GM18505 (cell line): ENCODE data around the gene ZNF282.

Experiments
- ATAC-seq: cut with Tn5 transposase; IDR thresholded peaks from one replicate; pipeline ENCODE4 v1.9.1; 2021; ENCODE audit not compliant: unreplicated experiment
- POLR2A ChIP-seq: IDR thresholded peaks from 4 replicates; pipeline ENCODE4 v1.6.1; 2011; ENCODE audit warnings: borderline replicate concordance; ENCODE audit not compliant: insufficient read depth, insufficient read length; ENCODE audit errors: extremely low read depth

Gene ZNF282

GRCh38 chr7:149195180-149196150 lies at the start of gene ZNF282:
ZNF282 (plus strand) TSS chr7:149195546; CDS start chr7:149195590, 44 bp downstream.
- ATAC-seq, result peak; percentile 94
- TF ChIP-seq POLR2A, result peak; percentile 76

- peak; percentile 57 for TF ChIP-seq POLR2A
Measured at GRCh38 chr7:149147072-149147751, 48.1 kb upstream of the ZNF282 start, which contains the start of gene ZNF398. ZNF398 (plus strand) TSS chr7:149147453; CDS start chr7:149147743, 290 bp downstream.

GRCh38 chr7:149147752-149148653 lies 47.3 kb upstream of the ZNF282 start:
- ATAC-seq, result peak; percentile 30
- no peak for TF ChIP-seq POLR2A

More at GRCh38 chr7:149147072-149147751, 48.1 kb upstream of the ZNF282 start, which contains the start of gene ZNF398:
- peak; percentile 69 for ATAC-seq

GRCh38 chr7:149150981-149151380 lies 44.4 kb upstream of the ZNF282 start:
- no peak for ATAC-seq
- no peak for TF ChIP-seq POLR2A

GRCh38 chr7:149153346-149153745 lies 42.0 kb upstream of the ZNF282 start:
- no peak for ATAC-seq
- no peak for TF ChIP-seq POLR2A

- no peak for ATAC-seq
Measured at GRCh38 chr7:149154056-149154455, 41.3 kb upstream of the ZNF282 start.

GRCh38 chr7:149156898-149157297 lies 38.4 kb upstream of the ZNF282 start:
- ATAC-seq, result no peak
- TF ChIP-seq POLR2A, result no peak

More at GRCh38 chr7:149154056-149154455, 41.3 kb upstream of the ZNF282 start:
- no peak for TF ChIP-seq POLR2A

GRCh38 chr7:149161241-149161848 lies 34.0 kb upstream of the ZNF282 start:
- ATAC-seq, result no peak

GRCh38 chr7:149166142-149166541 lies 29.2 kb upstream of the ZNF282 start:
- ATAC-seq, result no peak
- no peak for TF ChIP-seq POLR2A

More at GRCh38 chr7:149161241-149161848, 34.0 kb upstream of the ZNF282 start:
- no peak for TF ChIP-seq POLR2A

GRCh38 chr7:149166630-149167352 lies 28.6 kb upstream of the ZNF282 start:
- TF ChIP-seq POLR2A, result no peak
- ATAC-seq, result no peak

GRCh38 chr7:149171892-149172533 lies 23.3 kb upstream of the ZNF282 start:
- no peak for ATAC-seq
- no peak for TF ChIP-seq POLR2A
